Measurements from ENCODE around the gene TPSB2. TPM values are rescaled to one million over a fixed set of nuclear protein-coding genes. Genes with fewer than 3 reads are reported as not detected.

The TPSB2 gene
- total RNA-seq, 6 experiments from 2014 or later = 0.24 to 1.6 (median 0.83) TPM; not detected in 2

GRCh38 chr16:1222553-1223354, 7.2 kb downstream of the TPSB2 start:
- WGBS (ENCODE audit: insufficient coverage, low coverage, low lambda C conversion rate, missing lambda C conversion rate) = 59% methylated on average over 5 of the region's 25 CpGs

GRCh38 chr16:1221628-1222552, 8.1 kb downstream of the TPSB2 start:
- Histone ChIP-seq H3K9me3 (no peaks in the 10 kb centered on the region), H3K27me3 (no peaks in the 10 kb centered on the region), H3K36me3 (no peaks in the 10 kb centered on the region), H3K4me3 (no peak overlapping the region), H3K27ac (no peak overlapping the region), H3K4me1 (peaks cover 0 to 10% (median 4%) of the 10 kb centered on the region in 4 donors)
- TF ChIP-seq CTCF (IDR thresholded peaks at IDR 0.05) (no peak), POLR2A (IDR thresholded peaks at IDR 0.05) (no peak)
- DNase-seq (no peak), ATAC-seq (no peak)
- intact Hi-C loops (cut with DNase I) = no loop called here
- 79% methylated on average over 11 of the region's 40 CpGs for WGBS (ENCODE audit: insufficient coverage, low coverage, low lambda C conversion rate, missing lambda C conversion rate)

More at GRCh38 chr16:1222553-1223354, 7.2 kb downstream of the TPSB2 start:
- no peak overlapping the region for H3K27ac ChIP-seq
- ATAC-seq = no peak
- no peaks in the 10 kb centered on the region for H3K27me3 ChIP-seq
- H3K36me3 ChIP-seq = no peaks in the 10 kb centered on the region
- TF ChIP-seq CTCF (IDR thresholded peaks at IDR 0.05) (no peak), POLR2A (IDR thresholded peaks at IDR 0.05) (no peak)
- no peak overlapping the region for H3K4me3 ChIP-seq
- intact Hi-C loops (cut with DNase I) = no loop called here
- DNase-seq = no peak
- no peaks in the 10 kb centered on the region for H3K9me3 ChIP-seq
- peaks cover 0 to 10% (median 4%) of the 10 kb centered on the region in 4 donors for H3K4me1 ChIP-seq

GRCh38 chr16:1220841-1221627, 8.9 kb downstream of the TPSB2 start:
- no peak for ATAC-seq
- intact Hi-C loops (cut with DNase I) = no loop called here
- no peaks in the 10 kb centered on the region for H3K36me3 ChIP-seq
- WGBS (ENCODE audit: insufficient coverage, low coverage, low lambda C conversion rate, missing lambda C conversion rate) = 87% methylated on average over 7 of the region's 48 CpGs
- DNase-seq = no peak
- TF ChIP-seq CTCF (IDR thresholded peaks at IDR 0.05) (no peak), POLR2A (IDR thresholded peaks at IDR 0.05) (no peak)
- H3K27me3 ChIP-seq = no peaks in the 10 kb centered on the region
- no peaks in the 10 kb centered on the region for H3K9me3 ChIP-seq
- H3K4me1 ChIP-seq = peaks cover 0 to 10% (median 4%) of the 10 kb centered on the region in 4 donors
- H3K27ac ChIP-seq = no peak overlapping the region
- H3K4me3 ChIP-seq = no peak overlapping the region

GRCh38 chr16:1220098-1220728, 9.8 kb downstream of the TPSB2 start:
- Histone ChIP-seq H3K9me3 (no peaks in the 10 kb centered on the region), H3K4me1 (peaks cover 0 to 4% (median 1%) of the 10 kb centered on the region in 4 donors), H3K4me3 (no peak overlapping the region), H3K27me3 (no peaks in the 10 kb centered on the region), H3K27ac (no peak overlapping the region), H3K36me3 (no peaks in the 10 kb centered on the region)
- intact Hi-C loops (cut with DNase I) = no loop called here
- no peak for DNase-seq
- TF ChIP-seq POLR2A (IDR thresholded peaks at IDR 0.05) (no peak), CTCF (IDR thresholded peaks at IDR 0.05) (no peak)
- ATAC-seq = no peak
- WGBS (ENCODE audit: insufficient coverage, low coverage, low lambda C conversion rate, missing lambda C conversion rate) = no CpG with 5 or more reads among the region's 55 CpGs

All from right lobe of liver (tissue), 6 donors.